B cell (primary cell): Measurements from ENCODE around the gene KIF17. TPM values are rescaled to one million over a fixed set of nuclear protein-coding genes. Genes with fewer than 3 reads are reported as not detected.

ENCODE experiments used
- ATAC-seq: fragments of 200-7000 bp; cut with Tn5 transposase; one replicate; pipeline ENCODE4 v1.10.0; 2021; ENCODE audit warnings: low read depth, mild to moderate bottlenecking, moderate number of reproducible peaks, moderate library complexity
- CTCF ChIA-PET: fragments of 350-600 bp; sonication (Branson Sonifier 250); formaldehyde crosslinking; loops from one replicate; lab custom pipeline; 2021; ENCODE audit warnings: antibody characterized with exemption, inconsistent platforms; lab: Charles Lee
- POLR2A ChIA-PET: fragments of 350-600 bp; sonication (Branson Sonifier 250); formaldehyde crosslinking; loops from one replicate; lab custom pipeline; 2021; ENCODE audit warnings: antibody characterized with exemption; lab: Charles Lee
- DNase-seq: peaks from one replicate; pipeline ENCODE4 v3.0.0; 2013
- H2AFZ ChIP-seq: 2 replicates; pipeline ENCODE4 v1.6.1; 2012; ENCODE audit warnings: mild to moderate bottlenecking, low read depth, low read length; ENCODE audit not compliant: insufficient read depth, poor library complexity, severe bottlenecking
- H3K27ac ChIP-seq, 2 donors: 1 replicate in 1 of 2; 2 replicates in 1 of 2; pipeline ENCODE4 v1.5.1; 2012 to 2013; ENCODE audit warnings: low read length in 2 of 2, mild to moderate bottlenecking in 2 of 2, moderate library complexity in 1 of 2
- H3K27me3 ChIP-seq, 4 experiments: fragments of 200-600 bp in 1 of 4; sonication (generic) in 1 of 4; replicated peaks in 1 of 4; 1 replicate in 2 of 4; 2 replicates in 2 of 4; pipeline versions ENCODE4 v1.6.1 to v1.7.0; 2013 to 2016; ENCODE audit warnings: low read length in 3 of 4, mild to moderate bottlenecking in 2 of 4, mixed read lengths in 1 of 4, moderate library complexity in 1 of 4; ENCODE audit not compliant: insufficient read depth in 4 of 4, control insufficient read depth in 3 of 4; ENCODE audit errors: control extremely low read depth in 1 of 4
- H3K36me3 ChIP-seq, 2 experiments: replicated peaks in 1 of 2; 1 replicate in 1 of 2; 2 replicates in 1 of 2; pipeline versions ENCODE4 v1.6.1 to v1.7.1; 2013; ENCODE audit warnings: low read length in 1 of 2; ENCODE audit not compliant: insufficient read depth in 2 of 2, control insufficient read depth in 1 of 2; ENCODE audit errors: control extremely low read depth in 1 of 2, extremely low read depth in 1 of 2
- H3K4me1 ChIP-seq, 2 donors: fragments of 200-600 bp in 1 of 2; sonication (generic) in 1 of 2; 1 replicate in 1 of 2; 2 replicates in 1 of 2; pipeline versions ENCODE4 v1.5.1 to v1.6.1; 2013 to 2017; ENCODE audit warnings: low read length in 2 of 2; ENCODE audit not compliant: control insufficient read depth in 2 of 2, insufficient read depth in 2 of 2
- H3K4me2 ChIP-seq: replicated peaks from 2 replicates; pipeline ENCODE3; 2012; ENCODE audit warnings: mild to moderate bottlenecking, low read depth, low read length; ENCODE audit not compliant: poor library complexity, severe bottlenecking
- H3K4me3 ChIP-seq, 5 experiments: fragments of 200-600 bp in 1 of 5; sonication (generic) in 1 of 5; 1 replicate in 3 of 5; 2 replicates in 2 of 5; pipeline versions ENCODE4 v1.5.1 to v1.7.0; 2011 to 2016; ENCODE audit warnings: low read length in 4 of 5, mild to moderate bottlenecking in 4 of 5, low read depth in 2 of 5, control low read depth in 1 of 5, moderate library complexity in 1 of 5; ENCODE audit not compliant: insufficient read depth in 1 of 5; ENCODE audit errors: control extremely low read depth in 1 of 5, extremely low read depth in 1 of 5
- H3K79me2 ChIP-seq: fragments of 200-600 bp; sonication (generic); one replicate; pipeline ENCODE4 v1.6.0; 2016; ENCODE audit warnings: low read length; ENCODE audit not compliant: control insufficient read depth, insufficient read depth
- H3K9ac ChIP-seq: fragments of 200-600 bp; sonication (generic); 2 replicates; pipeline ENCODE4 v1.6.1; 2017; ENCODE audit warnings: mild to moderate bottlenecking, low read length, moderate library complexity
- H3K9me3 ChIP-seq, 3 donors: one replicate each; pipeline versions ENCODE4 v1.6.1 to v1.7.1; 2013; ENCODE audit warnings: low read length in 2 of 3; ENCODE audit not compliant: control insufficient read depth in 2 of 3, insufficient read depth in 1 of 3; ENCODE audit errors: control extremely low read depth in 1 of 3
- H4K20me1 ChIP-seq: 2 replicates; pipeline ENCODE4 v1.6.0; 2012; ENCODE audit warnings: mild to moderate bottlenecking, low read length; ENCODE audit not compliant: insufficient read depth, control insufficient read depth, poor library complexity, severe bottlenecking
- H3K27ac Mint-ChIP-seq: one replicate; pipeline ENCODE4 v1.8.0; 2021; ENCODE audit warnings: mixed read lengths
- H3K27me3 Mint-ChIP-seq: one replicate; pipeline ENCODE4 v1.8.0; 2021; ENCODE audit warnings: mixed read lengths
- H3K4me1 Mint-ChIP-seq: one replicate; pipeline ENCODE4 v1.8.0; 2021; ENCODE audit warnings: mixed read lengths
- H3K4me3 Mint-ChIP-seq: one replicate; pipeline ENCODE4 v1.8.0; 2021; ENCODE audit warnings: mixed read lengths
- H3K9me3 Mint-ChIP-seq: one replicate; pipeline ENCODE4 v1.8.0; 2022; ENCODE audit warnings: mixed read lengths; ENCODE audit not compliant: insufficient read depth
- EZH2 ChIP-seq: IDR thresholded peaks from 2 replicates; pipeline ENCODE4 v1.6.1; 2012; ENCODE audit warnings: borderline replicate concordance, low read depth, mild to moderate bottlenecking, moderate library complexity, low read length; ENCODE audit not compliant: insufficient read depth, poor library complexity, severe bottlenecking
- WGBS: methylation state at CpG from one replicate; pipeline ENCODE4 v1.1.5; 2013; ENCODE audit warnings: missing lambda C conversion rate; ENCODE audit not compliant: insufficient coverage; 5-methylcytosine and 5-hydroxymethylcytosine counted together
- intact Hi-C: fragments of 100-400 bp; cut with micrococcal nuclease; formaldehyde crosslinking; loops from one replicate; pipeline ENCODE4 v1.10.0; 2022
- polyA plus RNA-seq: library from polyadenylated mRNA; depleted of rRNA; stranded (reverse); fragments of >200 nt; gene quantifications from 2 replicates; pipeline ENCODE4 v1.2.3, GENCODE V29; 2012
- total RNA-seq, 2 donors: library from RNA; stranded (reverse); fragments of 120-200 nt in 1 of 2; gene quantifications; 1 replicate in 1 of 2; 2 replicates in 1 of 2; pipeline versions ENCODE4 v1.2.3 to v1.2.4, GENCODE V29; 2013 to 2022
- TF ChIP-seq, protein P1 (sequence below): fragments of 200-600 bp; IDR thresholded peaks from one replicate; pipeline ENCODE4 v1.8.0; 2022; ENCODE audit warnings: antibody characterized with exemption, mild to moderate bottlenecking

KIF17 gene
- total and polyA plus RNA-seq, 2 donors (not counting 1 experiment from before 2014, with no cell fraction given) = not detected

DNA sequence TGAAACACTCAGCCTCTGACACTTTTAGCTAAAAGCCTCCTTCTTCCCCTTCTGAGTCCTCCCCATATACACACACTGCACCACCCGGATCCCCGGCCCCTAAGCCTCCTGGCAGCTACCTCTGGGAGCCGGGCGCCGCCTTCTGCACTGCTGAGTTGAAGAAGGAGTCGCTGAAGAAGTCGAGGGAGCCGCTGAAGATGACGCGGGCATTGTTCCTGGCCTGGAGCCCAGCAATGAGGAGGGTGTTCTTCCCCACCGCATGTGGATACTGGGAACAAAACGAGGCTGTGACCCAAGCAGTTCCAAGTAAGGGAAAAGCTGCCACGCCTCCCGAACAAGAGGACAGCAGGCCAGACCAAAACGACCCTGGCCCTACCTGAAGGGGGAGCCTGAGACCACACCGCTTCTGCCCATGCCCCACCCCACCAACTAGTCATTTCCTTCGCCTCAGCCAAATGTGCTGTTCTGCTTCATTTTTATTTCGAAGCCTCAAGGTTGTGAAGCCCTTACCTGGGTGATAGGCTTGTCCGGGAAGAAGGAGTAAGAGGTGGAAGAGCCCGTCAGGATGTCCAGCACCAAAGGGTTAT is 63.6 kb downstream of the KIF17 start:
- no peak overlapping the region for H3K4me3 ChIP-seq
- Mint-ChIP-seq H3K9me3 (no peaks in the 10 kb centered on the region), H3K27ac (no peak overlapping the region), H3K27me3 (no peaks in the 10 kb centered on the region), H3K4me3 (no peak overlapping the region), H3K4me1 (peaks cover 6% of the 10 kb centered on the region)
- H3K27ac ChIP-seq = no peak overlapping the region
- intact Hi-C loops = no loop called here
- H3K9me3 ChIP-seq = no peaks in the 10 kb centered on the region
- H3K4me1 ChIP-seq = no peaks in the 10 kb centered on the region
- peaks cover 25% of the 10 kb centered on the region for H4K20me1 ChIP-seq
- H3K36me3 ChIP-seq = peaks cover 3 to 85% of the 10 kb centered on the region in 2 experiments
- peaks cover 19% of the 10 kb centered on the region for H3K79me2 ChIP-seq
- H3K4me2 ChIP-seq = no peak overlapping the region
- 95% methylated on average over 16 of the region's 20 CpGs for WGBS
- no peak for TF ChIP-seq EZH2
- TF ChIP-seq, protein P1, sequence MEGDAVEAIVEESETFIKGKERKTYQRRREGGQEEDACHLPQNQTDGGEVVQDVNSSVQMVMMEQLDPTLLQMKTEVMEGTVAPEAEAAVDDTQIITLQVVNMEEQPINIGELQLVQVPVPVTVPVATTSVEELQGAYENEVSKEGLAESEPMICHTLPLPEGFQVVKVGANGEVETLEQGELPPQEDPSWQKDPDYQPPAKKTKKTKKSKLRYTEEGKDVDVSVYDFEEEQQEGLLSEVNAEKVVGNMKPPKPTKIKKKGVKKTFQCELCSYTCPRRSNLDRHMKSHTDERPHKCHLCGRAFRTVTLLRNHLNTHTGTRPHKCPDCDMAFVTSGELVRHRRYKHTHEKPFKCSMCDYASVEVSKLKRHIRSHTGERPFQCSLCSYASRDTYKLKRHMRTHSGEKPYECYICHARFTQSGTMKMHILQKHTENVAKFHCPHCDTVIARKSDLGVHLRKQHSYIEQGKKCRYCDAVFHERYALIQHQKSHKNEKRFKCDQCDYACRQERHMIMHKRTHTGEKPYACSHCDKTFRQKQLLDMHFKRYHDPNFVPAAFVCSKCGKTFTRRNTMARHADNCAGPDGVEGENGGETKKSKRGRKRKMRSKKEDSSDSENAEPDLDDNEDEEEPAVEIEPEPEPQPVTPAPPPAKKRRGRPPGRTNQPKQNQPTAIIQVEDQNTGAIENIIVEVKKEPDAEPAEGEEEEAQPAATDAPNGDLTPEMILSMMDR = no peak
- POLR2A ChIA-PET = no interaction called here
- no peaks in the 10 kb centered on the region for H3K27me3 ChIP-seq
- H2AFZ ChIP-seq = no peak overlapping the region
- H3K9ac ChIP-seq = no peak overlapping the region
- DNase-seq (no peak), ATAC-seq (no peak)
- CTCF ChIA-PET = interaction anchor here (0.6 to 1.6 kb wide), 4 partner anchors 15 to 21 kb away, joined by 3 to 4 read pairs (median 4); partner anchors contain the start of gene PINK1

- Histone ChIP-seq H3K9ac (no peak overlapping the region), H3K36me3 (peaks cover 7 to 83% of the 10 kb centered on the region in 2 experiments), H3K27ac (no peak overlapping the region), H3K4me2 (no peak overlapping the region), H2AFZ (no peak overlapping the region), H4K20me1 (peaks cover 18% of the 10 kb centered on the region), H3K9me3 (no peaks in the 10 kb centered on the region), H3K27me3 (no peaks in the 10 kb centered on the region), H3K79me2 (peaks cover 7% of the 10 kb centered on the region), H3K4me1 (no peaks in the 10 kb centered on the region), H3K4me3 (no peak overlapping the region)
- ChIA-PET CTCF (interaction anchor here (1.6 kb wide), 1 partner anchor 13 kb away, joined by 4 read pairs; no protein-coding TSS in a partner anchor), POLR2A (no interaction called here)
- Mint-ChIP-seq H3K9me3 (no peaks in the 10 kb centered on the region), H3K27me3 (no peaks in the 10 kb centered on the region), H3K27ac (no peak overlapping the region), H3K4me3 (no peak overlapping the region), H3K4me1 (no peaks in the 10 kb centered on the region)
- TF ChIP-seq, protein P1 = no peak
- TF ChIP-seq EZH2 = no peak
- DNase-seq (no peak), ATAC-seq (no peak)
- 100% methylated on average over 15 of the region's 15 CpGs for WGBS
- intact Hi-C loops = no loop called here
Measured at GRCh38 chr1:20652300-20652699, 65.5 kb downstream of the KIF17 start.
